Brain microvascular endothelial cell (primary cell): ENCODE measurements around the gene NOTCH3.

ENCODE experiments used
- DNase-seq: peaks from one replicate; pipeline ENCODE4 v3.0.0-alpha.2; 2020
- H3K27ac ChIP-seq: fragments of 250-450 bp; sonication (Bioruptor Pico); 2 replicates; pipeline ENCODE4 v1.5.1; 2020; ENCODE audit warnings: mild to moderate bottlenecking, moderate library complexity
- H3K27me3 ChIP-seq: fragments of 250-450 bp; sonication (Bioruptor Pico); replicated peaks from 2 replicates; pipeline ENCODE4 v1.5.1; 2020; ENCODE audit warnings: mild to moderate bottlenecking
- H3K36me3 ChIP-seq: fragments of 250-450 bp; sonication (Bioruptor Pico); replicated peaks from 2 replicates; pipeline ENCODE4 v1.5.1; 2020; ENCODE audit warnings: mild to moderate bottlenecking
- H3K4me3 ChIP-seq: 2 replicates; pipeline ENCODE4 v1.5.1; 2011; ENCODE audit warnings: low read depth, mild to moderate bottlenecking, control low read depth, low read length, moderate library complexity
- CTCF ChIP-seq: IDR thresholded peaks from 2 replicates; pipeline ENCODE4 v1.5.1; 2011; ENCODE audit warnings: low read depth, mild to moderate bottlenecking, moderate library complexity, low read length, control low read depth, inconsistent platforms; ENCODE audit errors: missing control alignments
- in situ Hi-C: cut with HindIII; loops from 2 replicates; pipeline ENCODE4 v1.10.0; 2017; ENCODE audit warnings: low sequenced_read_pairs, low pct_ligation_motif_present

The NOTCH3 gene

GRCh38 chr19:15170345-15170744 is 30.4 kb downstream of the NOTCH3 start:
- H3K4me3 ChIP-seq, result no peak overlapping the region
- no peaks in the 10 kb centered on the region for H3K27me3 ChIP-seq
- no peak for TF ChIP-seq CTCF
- no peak for DNase-seq
- in situ Hi-C loops, result no loop called here
- peaks cover 57% of the 10 kb centered on the region for H3K36me3 ChIP-seq
- H3K27ac ChIP-seq, result no peak overlapping the region

GRCh38 chr19:15169541-15170285 is 31.1 kb downstream of the NOTCH3 start:
- no peaks in the 10 kb centered on the region for H3K27me3 ChIP-seq
- no peak for TF ChIP-seq CTCF
- H3K36me3 ChIP-seq, result peaks cover 59% of the 10 kb centered on the region
- no peak overlapping the region for H3K27ac ChIP-seq
- no peak for DNase-seq
- in situ Hi-C loops, result no loop called here
- no peak overlapping the region for H3K4me3 ChIP-seq

GRCh38 chr19:15166700-15167099 is 34.1 kb downstream of the NOTCH3 start:
- in situ Hi-C loops, result no loop called here
- TF ChIP-seq CTCF, result no peak

GRCh38 chr19:15161028-15161984 is 39.5 kb downstream of the NOTCH3 start:
- in situ Hi-C loops, result no loop called here

More at GRCh38 chr19:15166700-15167099, 34.1 kb downstream of the NOTCH3 start:
- no peak overlapping the region for H3K27ac ChIP-seq
- DNase-seq, result no peak
- H3K4me3 ChIP-seq, result no peak overlapping the region
- no peaks in the 10 kb centered on the region for H3K27me3 ChIP-seq
- H3K36me3 ChIP-seq, result peaks cover 68% of the 10 kb centered on the region

GRCh38 chr19:15159251-15159650 is 41.5 kb downstream of the NOTCH3 start:
- H3K27me3 ChIP-seq, result no peaks in the 10 kb centered on the region
- no peak overlapping the region for H3K27ac ChIP-seq
- in situ Hi-C loops, result no loop called here
- no peak overlapping the region for H3K4me3 ChIP-seq
- no peak for TF ChIP-seq CTCF
- peaks cover 29% of the 10 kb centered on the region for H3K36me3 ChIP-seq
- DNase-seq, result no peak

More at GRCh38 chr19:15161028-15161984, 39.5 kb downstream of the NOTCH3 start:
- peak; percentile 57 for TF ChIP-seq CTCF
- H3K4me3 ChIP-seq, result no peak overlapping the region
- no peak for DNase-seq
- no peaks in the 10 kb centered on the region for H3K27me3 ChIP-seq
- H3K36me3 ChIP-seq, result peaks cover 48% of the 10 kb centered on the region
- no peak overlapping the region for H3K27ac ChIP-seq
